Neural cell (in vitro differentiated cells): ENCODE results near the gene PGAP3. TPM values are rescaled to one million over a fixed set of nuclear protein-coding genes. Genes with fewer than 3 reads are reported as not detected.

ENCODE experiments used
- H2AFZ ChIP-seq: fragments of 200-600, 300-800 bp; sonication (generic), shearing (Covaris generic); 2 replicates; pipeline ENCODE4 v1.6.0; 2014; ENCODE audit warnings: low read depth, mild to moderate bottlenecking, antibody characterized with exemption, low read length, moderate library complexity
- H3F3A ChIP-seq: fragments of 200-600 bp; shearing (Covaris generic); 2 replicates; pipeline ENCODE4 v1.6.1; 2016; ENCODE audit warnings: mild to moderate bottlenecking, moderate library complexity, mixed read lengths, antibody characterized with exemption, low read length; ENCODE audit not compliant: insufficient read depth, poor library complexity, severe bottlenecking
- H3K27ac ChIP-seq: fragments of 200-600, 300-800 bp; sonication (generic), shearing (Covaris generic); 2 replicates; pipeline ENCODE4 v1.5.1; 2014; ENCODE audit warnings: mild to moderate bottlenecking, low read length, moderate library complexity
- H3K27me3 ChIP-seq: fragments of 300-800, 200-600 bp; sonication (generic), shearing (Covaris generic); 2 replicates; pipeline ENCODE4 v1.6.0; 2014; ENCODE audit warnings: mild to moderate bottlenecking, low read depth, low read length, moderate library complexity; ENCODE audit not compliant: insufficient read depth
- H3K36me3 ChIP-seq: fragments of 300-800, 200-600 bp; sonication (generic), shearing (Covaris generic); 2 replicates; pipeline ENCODE4 v1.5.1; 2014; ENCODE audit warnings: mild to moderate bottlenecking, antibody characterized with exemption, low read length, moderate library complexity; ENCODE audit not compliant: insufficient read depth
- H3K4me2 ChIP-seq: fragments of 300-800, 200-600 bp; sonication (generic), shearing (Covaris generic); 2 replicates; pipeline ENCODE4 v1.6.0; 2014; ENCODE audit warnings: mild to moderate bottlenecking, low read length
- H3K4me3 ChIP-seq: fragments of 300-800, 200-600 bp; sonication (generic), shearing (Covaris generic); 2 replicates; pipeline ENCODE4 v1.5.1; 2014; ENCODE audit warnings: mild to moderate bottlenecking, low read length, moderate library complexity
- H3K79me2 ChIP-seq: fragments of 200-600 bp; shearing (Covaris generic); replicated peaks from 2 replicates; pipeline ENCODE4 v1.6.0; 2014; ENCODE audit warnings: mild to moderate bottlenecking, low read length, moderate library complexity; ENCODE audit not compliant: insufficient read depth
- H3K9ac ChIP-seq: fragments of 300-800, 200-600 bp; sonication (generic), shearing (Covaris generic); 2 replicates; pipeline ENCODE4 v1.6.1; 2016; ENCODE audit warnings: mild to moderate bottlenecking, low read length, mixed read lengths
- H3K9me2 ChIP-seq: fragments of 200-600 bp; shearing (Covaris generic); 2 replicates; pipeline ENCODE4 v1.6.1; 2016; ENCODE audit warnings: mild to moderate bottlenecking, low read length, mixed read lengths; ENCODE audit not compliant: insufficient read depth
- H3K9me3 ChIP-seq: fragments of 200-600, 300-800 bp; sonication (generic), shearing (Covaris generic); 2 replicates; pipeline ENCODE4 v1.6.1; 2016; ENCODE audit warnings: mild to moderate bottlenecking, mixed run types, low read length, moderate library complexity, mixed read lengths
- H4K20me1 ChIP-seq: fragments of 200-600 bp; shearing (Covaris generic); 2 replicates; pipeline ENCODE4 v1.6.1; 2016; ENCODE audit warnings: mild to moderate bottlenecking, mixed run types; ENCODE audit not compliant: insufficient read depth
- EP300 ChIP-seq: fragments of 450-650 bp; conservative IDR thresholded peaks from 2 replicates; pipeline ENCODE4 v1.6.1; 2014; ENCODE audit warnings: antibody characterized with exemption, mild to moderate bottlenecking, moderate library complexity; ENCODE audit not compliant: poor library complexity, severe bottlenecking
- EZH2 ChIP-seq: fragments of 200-600, 300-800 bp; shearing (Covaris generic), sonication (generic); IDR thresholded peaks from 2 replicates; pipeline ENCODE4 v1.6.1; 2014; ENCODE audit warnings: antibody characterized with exemption, low read length, borderline replicate concordance, mild to moderate bottlenecking; ENCODE audit not compliant: insufficient read depth, poor library complexity, severe bottlenecking
- MXI1 ChIP-seq: fragments of 450-650 bp; conservative IDR thresholded peaks from 2 replicates; pipeline ENCODE4 v1.6.1; 2014; ENCODE audit warnings: antibody characterized with exemption, mild to moderate bottlenecking; ENCODE audit not compliant: poor library complexity, severe bottlenecking
- POLR2AphosphoS5 ChIP-seq: IDR thresholded peaks from 2 replicates; pipeline ENCODE4 v1.6.1; 2012
- RAD21 ChIP-seq: fragments of 450-650 bp; conservative IDR thresholded peaks from 2 replicates; pipeline ENCODE4 v1.6.1; 2014; ENCODE audit warnings: antibody characterized with exemption, mild to moderate bottlenecking, moderate library complexity
- SMC3 ChIP-seq: fragments of 450-650 bp; conservative IDR thresholded peaks from 2 replicates; pipeline ENCODE4 v1.6.1; 2014; ENCODE audit warnings: antibody characterized with exemption, mild to moderate bottlenecking, moderate library complexity; ENCODE audit not compliant: poor library complexity
- TAF1 ChIP-seq: IDR thresholded peaks from 2 replicates; pipeline ENCODE4 v1.6.1; 2012; ENCODE audit warnings: low read depth
- polyA plus RNA-seq: library from polyadenylated mRNA; depleted of rRNA; stranded (reverse); fragments of >200 nt; gene quantifications from 2 replicates; pipeline ENCODE4 v1.2.3, GENCODE V29; 2014
- TF ChIP-seq, protein P1 (sequence below): fragments of 450-650 bp; IDR thresholded peaks from 2 replicates; pipeline ENCODE4 v1.5.1; 2014; ENCODE audit warnings: antibody characterized with exemption, mild to moderate bottlenecking, moderate library complexity; ENCODE audit not compliant: poor library complexity, severe bottlenecking
- TF ChIP-seq, protein P2 (sequence below): IDR thresholded peaks from 2 replicates; pipeline ENCODE4 v1.6.1; 2012; ENCODE audit warnings: borderline replicate concordance

Gene PGAP3
- polyA plus RNA-seq, 1 donor from 2014 or later, result 27.2 TPM

- Histone ChIP-seq H3K9ac (no peak overlapping the region), H2AFZ (no peak overlapping the region), H3F3A (no peaks in the 10 kb centered on the region), H3K27me3 (no peaks in the 10 kb centered on the region), H3K9me3 (no peaks in the 10 kb centered on the region), H4K20me1 (no peaks in the 10 kb centered on the region), H3K27ac (no peak overlapping the region), H3K4me2 (no peak overlapping the region), H3K79me2 (no peaks in the 10 kb centered on the region), H3K4me3 (no peak overlapping the region), H3K36me3 (no peaks in the 10 kb centered on the region), H3K9me2 (no peaks in the 10 kb centered on the region)
- TF ChIP-seq EP300, result no peak
Measured at GRCh38 chr17:39659279-39660010, 28.4 kb downstream of the PGAP3 start.

DNA sequence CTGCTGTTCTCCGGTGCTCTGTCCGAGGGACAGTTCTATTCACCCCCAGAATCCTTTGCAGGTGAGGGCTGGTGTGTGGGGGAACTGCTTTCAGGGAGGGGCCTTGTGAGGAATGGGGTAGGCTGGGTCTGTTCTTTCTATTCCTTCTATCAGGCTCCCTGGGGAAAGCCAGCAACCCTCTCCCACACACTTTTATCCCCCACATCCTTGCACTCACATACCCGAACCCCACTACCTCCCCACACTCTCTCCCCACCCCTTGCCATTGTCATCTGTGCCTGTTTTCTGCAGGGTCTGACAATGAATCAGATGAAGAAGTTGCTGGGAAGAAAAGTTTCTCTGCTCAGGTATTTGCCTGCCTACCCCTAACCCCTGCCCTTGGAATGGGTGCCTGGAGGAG lies 29.1 kb downstream of the PGAP3 start:
- Histone ChIP-seq H3K27me3 (no peaks in the 10 kb centered on the region), H3K4me2 (no peak overlapping the region), H3F3A (no peaks in the 10 kb centered on the region), H3K79me2 (no peaks in the 10 kb centered on the region), H3K4me3 (no peak overlapping the region), H3K9me2 (no peaks in the 10 kb centered on the region), H3K36me3 (no peaks in the 10 kb centered on the region), H3K9me3 (no peaks in the 10 kb centered on the region), H3K27ac (no peak overlapping the region), H3K9ac (no peak overlapping the region), H2AFZ (no peak overlapping the region), H4K20me1 (no peaks in the 10 kb centered on the region)
- TF ChIP-seq MXI1 (no peak), SMC3 (no peak), TAF1 (no peak), POLR2AphosphoS5 (no peak), RAD21 (no peak), EP300 (no peak)
- TF ChIP-seq, protein P1, sequence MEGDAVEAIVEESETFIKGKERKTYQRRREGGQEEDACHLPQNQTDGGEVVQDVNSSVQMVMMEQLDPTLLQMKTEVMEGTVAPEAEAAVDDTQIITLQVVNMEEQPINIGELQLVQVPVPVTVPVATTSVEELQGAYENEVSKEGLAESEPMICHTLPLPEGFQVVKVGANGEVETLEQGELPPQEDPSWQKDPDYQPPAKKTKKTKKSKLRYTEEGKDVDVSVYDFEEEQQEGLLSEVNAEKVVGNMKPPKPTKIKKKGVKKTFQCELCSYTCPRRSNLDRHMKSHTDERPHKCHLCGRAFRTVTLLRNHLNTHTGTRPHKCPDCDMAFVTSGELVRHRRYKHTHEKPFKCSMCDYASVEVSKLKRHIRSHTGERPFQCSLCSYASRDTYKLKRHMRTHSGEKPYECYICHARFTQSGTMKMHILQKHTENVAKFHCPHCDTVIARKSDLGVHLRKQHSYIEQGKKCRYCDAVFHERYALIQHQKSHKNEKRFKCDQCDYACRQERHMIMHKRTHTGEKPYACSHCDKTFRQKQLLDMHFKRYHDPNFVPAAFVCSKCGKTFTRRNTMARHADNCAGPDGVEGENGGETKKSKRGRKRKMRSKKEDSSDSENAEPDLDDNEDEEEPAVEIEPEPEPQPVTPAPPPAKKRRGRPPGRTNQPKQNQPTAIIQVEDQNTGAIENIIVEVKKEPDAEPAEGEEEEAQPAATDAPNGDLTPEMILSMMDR, result no peak

DNA sequence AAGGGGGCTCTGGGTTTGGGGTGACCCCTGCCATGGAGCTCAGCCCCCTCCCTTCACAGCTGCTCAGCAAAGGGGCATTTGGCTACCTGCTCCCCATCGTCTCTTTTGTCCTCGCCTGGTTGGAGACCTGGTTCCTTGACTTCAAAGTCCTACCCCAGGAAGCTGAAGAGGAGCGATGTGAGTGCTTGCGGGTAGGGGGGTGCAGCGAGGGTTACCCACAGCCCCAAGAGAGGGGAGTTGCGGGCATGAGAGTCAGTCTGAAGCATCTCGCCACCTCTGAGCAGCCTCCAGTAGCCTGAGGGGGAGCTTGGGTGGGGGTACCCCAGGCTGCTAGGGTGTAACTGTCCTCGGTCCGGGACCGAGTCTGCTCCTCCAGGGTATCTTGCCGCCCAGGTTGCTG lies 29.5 kb downstream of the PGAP3 start:
- Histone ChIP-seq H3K27ac (no peak overlapping the region), H3K9ac (no peak overlapping the region), H3K79me2 (no peaks in the 10 kb centered on the region), H3K4me2 (no peak overlapping the region), H3K4me3 (no peak overlapping the region), H3F3A (no peaks in the 10 kb centered on the region), H4K20me1 (no peaks in the 10 kb centered on the region), H3K9me3 (no peaks in the 10 kb centered on the region), H3K36me3 (no peaks in the 10 kb centered on the region), H2AFZ (no peak overlapping the region), H3K27me3 (no peaks in the 10 kb centered on the region), H3K9me2 (no peaks in the 10 kb centered on the region)
- TF ChIP-seq TAF1, result no peak
- TF ChIP-seq POLR2AphosphoS5, result no peak
- TF ChIP-seq MXI1, result no peak
- TF ChIP-seq EZH2, result no peak
- TF ChIP-seq EP300, result no peak
- TF ChIP-seq, protein P1, result no peak
- TF ChIP-seq, protein P2, sequence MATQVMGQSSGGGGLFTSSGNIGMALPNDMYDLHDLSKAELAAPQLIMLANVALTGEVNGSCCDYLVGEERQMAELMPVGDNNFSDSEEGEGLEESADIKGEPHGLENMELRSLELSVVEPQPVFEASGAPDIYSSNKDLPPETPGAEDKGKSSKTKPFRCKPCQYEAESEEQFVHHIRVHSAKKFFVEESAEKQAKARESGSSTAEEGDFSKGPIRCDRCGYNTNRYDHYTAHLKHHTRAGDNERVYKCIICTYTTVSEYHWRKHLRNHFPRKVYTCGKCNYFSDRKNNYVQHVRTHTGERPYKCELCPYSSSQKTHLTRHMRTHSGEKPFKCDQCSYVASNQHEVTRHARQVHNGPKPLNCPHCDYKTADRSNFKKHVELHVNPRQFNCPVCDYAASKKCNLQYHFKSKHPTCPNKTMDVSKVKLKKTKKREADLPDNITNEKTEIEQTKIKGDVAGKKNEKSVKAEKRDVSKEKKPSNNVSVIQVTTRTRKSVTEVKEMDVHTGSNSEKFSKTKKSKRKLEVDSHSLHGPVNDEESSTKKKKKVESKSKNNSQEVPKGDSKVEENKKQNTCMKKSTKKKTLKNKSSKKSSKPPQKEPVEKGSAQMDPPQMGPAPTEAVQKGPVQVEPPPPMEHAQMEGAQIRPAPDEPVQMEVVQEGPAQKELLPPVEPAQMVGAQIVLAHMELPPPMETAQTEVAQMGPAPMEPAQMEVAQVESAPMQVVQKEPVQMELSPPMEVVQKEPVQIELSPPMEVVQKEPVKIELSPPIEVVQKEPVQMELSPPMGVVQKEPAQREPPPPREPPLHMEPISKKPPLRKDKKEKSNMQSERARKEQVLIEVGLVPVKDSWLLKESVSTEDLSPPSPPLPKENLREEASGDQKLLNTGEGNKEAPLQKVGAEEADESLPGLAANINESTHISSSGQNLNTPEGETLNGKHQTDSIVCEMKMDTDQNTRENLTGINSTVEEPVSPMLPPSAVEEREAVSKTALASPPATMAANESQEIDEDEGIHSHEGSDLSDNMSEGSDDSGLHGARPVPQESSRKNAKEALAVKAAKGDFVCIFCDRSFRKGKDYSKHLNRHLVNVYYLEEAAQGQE, result no peak
